Loucy (cell line): ENCODE measurements around the gene DCLK2.
A peak's percentile ranks its signal among the peaks of the same experiment; 100 is the strongest.

Source experiments
- H2AFZ ChIP-seq: fragments of 200-600 bp; sonication (generic); 2 replicates; pipeline ENCODE4 v1.6.0; 2016; ENCODE audit warnings: antibody characterized with exemption, mild to moderate bottlenecking, low read length, moderate library complexity
- H3F3A ChIP-seq: fragments of 200-600 bp; 2 replicates; pipeline ENCODE4 v1.6.0; 2016; ENCODE audit warnings: antibody characterized with exemption, low read depth, mild to moderate bottlenecking
- H3K27me3 ChIP-seq: fragments of 200-600 bp; sonication (generic); 2 replicates; pipeline ENCODE4 v1.6.1; 2014; ENCODE audit warnings: low read length, mild to moderate bottlenecking; ENCODE audit not compliant: insufficient read depth, poor library complexity, severe bottlenecking
- H3K36me3 ChIP-seq: fragments of 200-600 bp; sonication (generic); 2 replicates; pipeline ENCODE4 v1.6.1; 2016; ENCODE audit warnings: low read length; ENCODE audit not compliant: insufficient read depth
- H3K4me1 ChIP-seq: fragments of 200-600 bp; sonication (generic); 2 replicates; pipeline ENCODE4 v1.5.1; 2014; ENCODE audit warnings: low read length, mild to moderate bottlenecking; ENCODE audit not compliant: insufficient read depth, poor library complexity, severe bottlenecking
- H3K4me2 ChIP-seq: fragments of 200-600 bp; sonication (generic); 2 replicates; pipeline ENCODE4 v1.6.0; 2014; ENCODE audit warnings: antibody characterized with exemption, low read length, low read depth, mild to moderate bottlenecking; ENCODE audit not compliant: poor library complexity, severe bottlenecking
- H3K4me3 ChIP-seq: fragments of 200-600 bp; sonication (generic); 2 replicates; pipeline ENCODE4 v1.5.1; 2014; ENCODE audit warnings: low read length, mild to moderate bottlenecking, mixed read lengths; ENCODE audit not compliant: poor library complexity, severe bottlenecking
- H3K79me2 ChIP-seq: fragments of 200-600 bp; sonication (generic); 2 replicates; pipeline ENCODE4 v1.6.1; 2014; ENCODE audit warnings: low read length; ENCODE audit not compliant: insufficient read depth
- H3K9ac ChIP-seq: fragments of 200-600 bp; sonication (generic); 2 replicates; pipeline ENCODE4 v1.6.0; 2014; ENCODE audit warnings: mild to moderate bottlenecking, low read depth, low read length, moderate library complexity; ENCODE audit not compliant: poor library complexity, severe bottlenecking
- H3K9me2 ChIP-seq: fragments of 200-600 bp; sonication (generic); replicated peaks from 2 replicates; pipeline ENCODE4 v1.6.1; 2016; ENCODE audit warnings: low read depth, low read length, mixed read lengths
- H3K9me3 ChIP-seq: fragments of 200-600 bp; sonication (generic); 2 replicates; pipeline ENCODE4 v1.6.1; 2014; ENCODE audit warnings: mild to moderate bottlenecking, antibody characterized with exemption, low read length, low read depth; ENCODE audit not compliant: insufficient read depth
- H4K20me1 ChIP-seq: fragments of 200-600 bp; sonication (generic); 2 replicates; pipeline ENCODE4 v1.6.0; 2014; ENCODE audit warnings: antibody characterized with exemption, low read length, mild to moderate bottlenecking; ENCODE audit not compliant: insufficient read depth, poor library complexity, severe bottlenecking
- EZH2phosphoT487 ChIP-seq: fragments of 200-600 bp; IDR thresholded peaks from 2 replicates; pipeline ENCODE4 v1.6.1; 2018; ENCODE audit warnings: antibody characterized with exemption, mild to moderate bottlenecking, moderate library complexity, borderline replicate concordance
- TF ChIP-seq, protein P1 (sequence below): fragments of 200-600 bp; sonication (generic); conservative IDR thresholded peaks from 2 replicates; pipeline ENCODE4 v1.5.1; 2014; ENCODE audit warnings: mild to moderate bottlenecking, antibody characterized with exemption, low read length

DCLK2 gene

GRCh38 chr4:150289881-150290280, 211.6 kb downstream of the DCLK2 start:
- no peaks in the 10 kb centered on the region for H3K9me2 ChIP-seq
- H4K20me1 ChIP-seq: no peaks in the 10 kb centered on the region
- no peaks in the 10 kb centered on the region for H3K36me3 ChIP-seq
- peaks cover 4% of the 10 kb centered on the region for H3K4me1 ChIP-seq
- no peak overlapping the region for H3K4me2 ChIP-seq
- H3K4me3 ChIP-seq: no peak overlapping the region
- no peak overlapping the region for H3K9ac ChIP-seq
- no peaks in the 10 kb centered on the region; the same call in 1 of the 2 replicates for H3K9me3 ChIP-seq
- no peak overlapping the region for H2AFZ ChIP-seq
- no peaks in the 10 kb centered on the region for H3K27me3 ChIP-seq
- TF ChIP-seq, protein P1, sequence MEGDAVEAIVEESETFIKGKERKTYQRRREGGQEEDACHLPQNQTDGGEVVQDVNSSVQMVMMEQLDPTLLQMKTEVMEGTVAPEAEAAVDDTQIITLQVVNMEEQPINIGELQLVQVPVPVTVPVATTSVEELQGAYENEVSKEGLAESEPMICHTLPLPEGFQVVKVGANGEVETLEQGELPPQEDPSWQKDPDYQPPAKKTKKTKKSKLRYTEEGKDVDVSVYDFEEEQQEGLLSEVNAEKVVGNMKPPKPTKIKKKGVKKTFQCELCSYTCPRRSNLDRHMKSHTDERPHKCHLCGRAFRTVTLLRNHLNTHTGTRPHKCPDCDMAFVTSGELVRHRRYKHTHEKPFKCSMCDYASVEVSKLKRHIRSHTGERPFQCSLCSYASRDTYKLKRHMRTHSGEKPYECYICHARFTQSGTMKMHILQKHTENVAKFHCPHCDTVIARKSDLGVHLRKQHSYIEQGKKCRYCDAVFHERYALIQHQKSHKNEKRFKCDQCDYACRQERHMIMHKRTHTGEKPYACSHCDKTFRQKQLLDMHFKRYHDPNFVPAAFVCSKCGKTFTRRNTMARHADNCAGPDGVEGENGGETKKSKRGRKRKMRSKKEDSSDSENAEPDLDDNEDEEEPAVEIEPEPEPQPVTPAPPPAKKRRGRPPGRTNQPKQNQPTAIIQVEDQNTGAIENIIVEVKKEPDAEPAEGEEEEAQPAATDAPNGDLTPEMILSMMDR: no peak
- TF ChIP-seq EZH2phosphoT487: no peak
- H3K79me2 ChIP-seq: no peaks in the 10 kb centered on the region
- no peaks in the 10 kb centered on the region for H3F3A ChIP-seq

DNA sequence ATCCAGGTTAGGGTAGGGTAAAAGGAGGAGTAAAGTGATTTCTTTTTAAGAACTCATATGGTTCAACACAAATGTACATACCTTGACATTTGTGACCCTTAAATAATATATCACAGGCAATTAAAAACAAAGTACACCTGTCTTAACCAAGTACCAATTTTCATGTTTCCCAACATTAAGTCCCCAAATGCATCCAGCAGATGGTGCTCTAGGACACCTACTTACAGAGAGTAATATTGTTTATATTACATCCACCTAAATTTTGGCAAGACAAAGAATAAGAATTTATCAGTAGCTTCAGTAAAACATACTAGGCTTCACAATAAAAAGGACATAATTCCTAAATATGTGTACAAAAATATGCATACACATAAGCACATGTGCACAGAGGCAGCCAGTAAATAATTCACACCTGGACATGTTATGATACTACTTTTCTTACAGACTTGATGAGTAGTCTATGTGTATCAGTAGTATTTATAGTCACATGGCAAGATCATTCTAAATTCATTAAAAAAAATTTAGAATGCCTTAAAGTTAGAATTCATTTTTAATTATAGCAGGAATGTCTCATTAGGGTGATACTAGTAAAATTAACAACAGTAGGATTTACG, 219.7 kb downstream of the DCLK2 start:
- H3K9me2 ChIP-seq: no peaks in the 10 kb centered on the region
- no peaks in the 10 kb centered on the region for H3K79me2 ChIP-seq
- H3K27me3 ChIP-seq: no peaks in the 10 kb centered on the region
- H3K36me3 ChIP-seq: no peaks in the 10 kb centered on the region
- no peak overlapping the region for H3K4me2 ChIP-seq
- H2AFZ ChIP-seq: no peak overlapping the region
- no peaks in the 10 kb centered on the region for H4K20me1 ChIP-seq
- TF ChIP-seq, protein P1: peak; percentile 84
- TF ChIP-seq EZH2phosphoT487: no peak
- H3K4me3 ChIP-seq: no peak overlapping the region
- no peaks in the 10 kb centered on the region for H3F3A ChIP-seq
- no peaks in the 10 kb centered on the region for H3K9me3 ChIP-seq
- H3K4me1 ChIP-seq: no peaks in the 10 kb centered on the region
- H3K9ac ChIP-seq: no peak overlapping the region

GRCh38 chr4:150299816-150300215, 221.6 kb downstream of the DCLK2 start:
- Histone ChIP-seq H3K27me3 (no peaks in the 10 kb centered on the region), H3K4me1 (no peaks in the 10 kb centered on the region), H3K9ac (no peak overlapping the region), H3F3A (no peaks in the 10 kb centered on the region), H2AFZ (no peak overlapping the region), H3K9me3 (no peaks in the 10 kb centered on the region), H3K79me2 (no peaks in the 10 kb centered on the region), H3K4me2 (no peak overlapping the region), H4K20me1 (no peaks in the 10 kb centered on the region), H3K9me2 (no peaks in the 10 kb centered on the region), H3K36me3 (no peaks in the 10 kb centered on the region), H3K4me3 (no peak overlapping the region)
- TF ChIP-seq EZH2phosphoT487: no peak
- TF ChIP-seq, protein P1: no peak
